Nephron (organoid): ENCODE results near the gene HERPUD1.
"Not testable (repeated sequence)": the region's sequence is repeated elsewhere in the genome, so short reads cannot be mapped to it uniquely, and the experiment has no call there.

Source experiments
- H3K27ac Mint-ChIP-seq, 3 experiments: 2 replicates each; pipeline ENCODE4 v1.8.0; 2020; ENCODE audit warnings: mixed read lengths in 3 of 3, mild to moderate bottlenecking in 2 of 3, moderate library complexity in 1 of 3
- H3K27me3 Mint-ChIP-seq: 2 replicates; pipeline ENCODE4 v1.8.0; 2021; ENCODE audit warnings: low read depth, mild to moderate bottlenecking, moderate library complexity, mixed read lengths
- H3K36me3 Mint-ChIP-seq: 2 replicates; pipeline ENCODE4 v1.8.0; 2020; ENCODE audit warnings: low read depth, mixed read lengths
- H3K4me1 Mint-ChIP-seq: 2 replicates; pipeline ENCODE4 v1.8.0; 2020; ENCODE audit warnings: mixed read lengths
- H3K4me3 Mint-ChIP-seq, 3 experiments: 2 replicates each; pipeline ENCODE4 v1.8.0; 2020; ENCODE audit warnings: mild to moderate bottlenecking in 3 of 3, mixed read lengths in 3 of 3, moderate library complexity in 2 of 3
- H3K9me3 Mint-ChIP-seq: 2 replicates; pipeline ENCODE4 v1.8.0; 2020; ENCODE audit warnings: mixed read lengths
- CTCF ChIP-seq, 3 experiments: fragments of 200-600 bp; sonication (generic); IDR thresholded peaks; one replicate each; pipeline ENCODE4 v1.5.0; 2021; ENCODE audit warnings: antibody characterized with exemption in 3 of 3; ENCODE audit not compliant: unreplicated experiment in 3 of 3

The HERPUD1 gene

DNA sequence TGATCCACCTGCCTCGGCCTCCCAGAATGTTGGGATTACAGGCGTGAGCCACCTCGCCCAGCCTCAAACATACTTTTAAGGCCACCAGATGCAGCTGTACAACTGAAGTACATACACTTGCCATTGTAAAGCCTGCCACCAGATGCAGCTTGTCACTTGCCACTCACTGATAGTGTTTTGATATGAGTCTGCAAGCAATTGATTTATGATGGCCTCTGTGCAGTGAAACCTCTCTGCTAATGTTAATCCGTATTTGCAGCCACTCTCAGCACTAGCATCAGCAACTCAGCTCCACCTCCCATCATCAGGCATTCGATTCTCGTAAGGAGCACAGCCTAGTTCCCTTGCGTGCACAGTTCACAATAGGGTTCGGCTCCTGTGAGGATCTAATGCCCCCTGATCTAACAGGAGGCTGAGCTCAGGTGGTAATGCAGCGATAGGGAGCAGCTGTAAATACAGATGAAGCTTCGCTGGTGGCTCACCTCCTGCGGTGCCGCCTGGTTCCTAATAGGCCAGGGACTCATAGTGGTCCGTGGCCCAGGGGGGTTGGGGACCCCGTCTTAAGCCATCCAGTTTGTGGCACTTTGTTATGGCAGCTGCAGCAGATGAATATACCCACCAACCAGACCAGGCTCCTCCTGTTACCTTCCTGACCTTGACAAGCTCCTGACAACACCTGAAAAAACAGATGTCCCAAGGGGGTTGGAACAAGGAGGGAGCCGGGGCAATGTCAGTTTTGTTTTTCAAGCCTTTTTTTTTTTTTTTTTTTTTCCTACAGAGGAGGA, 1.3 kb upstream of the HERPUD1 start:
- H3K4me3 Mint-ChIP-seq, result peak overlapping the region; percentile 85 to 99 (median 93)
- TF ChIP-seq CTCF (IDR thresholded peaks at IDR 0.05; ENCODE audit: unreplicated experiment in 3 of 3), result no peak
- peak overlapping the region; percentile 87 to 98 (median 96) for H3K27ac Mint-ChIP-seq
- peaks cover 9% of the 10 kb centered on the region for H3K36me3 Mint-ChIP-seq
- no peaks in the 10 kb centered on the region for H3K27me3 Mint-ChIP-seq
- H3K4me1 Mint-ChIP-seq, result peaks cover 32% of the 10 kb centered on the region
- no peaks in the 10 kb centered on the region for H3K9me3 Mint-ChIP-seq

- Mint-ChIP-seq H3K9me3 (no peaks in the 10 kb centered on the region), H3K4me1 (peaks cover 39% of the 10 kb centered on the region), H3K27me3 (no peaks in the 10 kb centered on the region), H3K4me3 (peak overlapping the region; percentile 93 to 99 (median 98)), H3K27ac (peak overlapping the region; percentile 87 to 98 (median 96)), H3K36me3 (peaks cover 13% of the 10 kb centered on the region)
- TF ChIP-seq CTCF (IDR thresholded peaks at IDR 0.05; ENCODE audit: unreplicated experiment in 3 of 3), result no peak
Measured at GRCh38 chr16:56931271-56931891, 561 bp upstream of the HERPUD1 start.

DNA sequence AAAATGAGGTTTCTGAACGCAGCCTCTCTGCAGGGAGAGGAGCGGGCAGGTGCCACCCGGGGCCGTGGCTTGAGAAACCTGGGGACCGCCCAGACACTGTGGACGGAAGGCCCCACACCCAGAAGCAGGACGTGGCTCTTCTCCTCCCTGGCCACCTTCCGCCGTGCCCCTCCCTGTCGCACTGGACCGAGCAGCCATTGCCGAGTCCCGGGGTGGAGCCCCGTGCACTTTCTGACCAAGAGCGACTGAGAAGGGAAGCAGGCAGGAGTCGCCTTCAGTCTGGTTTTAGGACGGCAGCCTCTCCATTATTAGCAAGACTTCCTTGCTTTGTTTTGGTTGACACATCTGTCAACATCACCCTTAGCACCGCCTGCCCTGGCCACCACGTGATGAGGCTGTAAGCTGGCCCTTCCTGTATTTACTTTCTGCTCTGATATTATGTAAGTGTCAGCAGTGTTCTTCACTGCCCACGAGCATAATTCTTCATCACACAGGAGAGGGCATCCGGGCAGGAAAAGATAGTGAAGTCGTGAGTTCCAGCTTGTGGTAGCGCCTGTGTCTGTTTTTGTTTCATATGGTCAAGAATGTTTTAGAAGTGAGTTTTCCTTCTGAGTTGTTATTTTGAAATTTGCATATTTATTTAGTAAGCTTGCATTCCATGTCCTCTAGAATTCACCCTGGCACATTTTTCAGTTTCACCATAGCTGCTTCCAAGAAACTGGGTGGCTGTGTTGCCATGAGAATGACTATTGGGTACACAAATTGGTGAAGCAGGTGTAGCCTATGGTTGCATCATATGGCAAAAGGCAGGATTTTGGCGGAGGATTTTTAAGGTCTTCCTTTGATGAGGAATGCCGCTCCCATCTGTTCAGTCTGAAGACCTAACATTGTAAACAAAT, 1.0 kb downstream of the HERPUD1 start:
- Mint-ChIP-seq H3K27ac (peak overlapping the region; percentile 87 to 98 (median 97)), H3K4me1 (peaks cover 51% of the 10 kb centered on the region), H3K36me3 (peaks cover 29% of the 10 kb centered on the region), H3K4me3 (peak overlapping the region; percentile 93 to 99 (median 98)), H3K27me3 (no peaks in the 10 kb centered on the region), H3K9me3 (no peaks in the 10 kb centered on the region)
- TF ChIP-seq CTCF (IDR thresholded peaks at IDR 0.05; ENCODE audit: unreplicated experiment in 3 of 3), result no peak

DNA sequence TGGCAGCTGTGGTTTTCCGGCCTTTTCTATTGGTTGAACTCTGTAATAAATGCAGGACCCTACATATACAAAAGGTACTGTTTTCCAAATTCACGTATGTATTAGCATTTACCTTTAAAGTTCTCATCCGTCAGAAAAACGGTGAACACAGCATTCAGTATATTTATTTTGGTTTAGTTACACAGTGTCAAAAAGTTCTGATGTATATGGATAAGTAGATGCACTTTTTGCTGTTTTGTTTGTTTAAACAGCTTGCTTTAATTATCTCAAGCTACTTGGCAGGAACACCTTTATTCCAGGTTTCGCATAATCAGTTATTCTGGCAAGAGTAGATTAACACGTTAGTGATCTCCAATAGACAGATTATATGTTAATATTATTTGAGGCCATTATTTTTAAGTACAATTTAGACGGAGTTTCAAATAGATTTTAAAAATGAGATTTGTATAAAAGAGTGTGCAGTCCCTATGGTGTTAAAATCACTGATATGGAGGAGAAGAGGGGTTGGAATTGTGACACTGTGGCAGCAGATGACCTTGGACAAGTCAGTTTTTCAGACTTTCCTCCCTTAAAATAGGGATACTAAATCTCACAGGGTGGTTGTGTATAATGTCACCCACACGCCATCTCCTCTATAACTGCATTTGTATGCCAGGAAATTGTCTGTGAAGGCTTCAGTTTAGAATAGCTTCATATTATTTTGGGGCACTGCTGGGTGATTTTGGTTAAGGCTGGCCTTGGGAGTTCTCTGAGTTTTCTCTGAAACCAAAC, 2.1 kb downstream of the HERPUD1 start:
- H3K4me1 Mint-ChIP-seq, result peaks cover 58% of the 10 kb centered on the region
- H3K36me3 Mint-ChIP-seq, result peaks cover 39% of the 10 kb centered on the region
- no peak for TF ChIP-seq CTCF (IDR thresholded peaks at IDR 0.05; ENCODE audit: unreplicated experiment in 3 of 3)
- H3K27me3 Mint-ChIP-seq, result no peaks in the 10 kb centered on the region
- no peaks in the 10 kb centered on the region for H3K9me3 Mint-ChIP-seq
- peak overlapping the region in 2 of 3 experiments; percentile 48 to 62 for H3K27ac Mint-ChIP-seq
- peak overlapping the region; percentile 93 to 99 (median 98) for H3K4me3 Mint-ChIP-seq

DNA sequence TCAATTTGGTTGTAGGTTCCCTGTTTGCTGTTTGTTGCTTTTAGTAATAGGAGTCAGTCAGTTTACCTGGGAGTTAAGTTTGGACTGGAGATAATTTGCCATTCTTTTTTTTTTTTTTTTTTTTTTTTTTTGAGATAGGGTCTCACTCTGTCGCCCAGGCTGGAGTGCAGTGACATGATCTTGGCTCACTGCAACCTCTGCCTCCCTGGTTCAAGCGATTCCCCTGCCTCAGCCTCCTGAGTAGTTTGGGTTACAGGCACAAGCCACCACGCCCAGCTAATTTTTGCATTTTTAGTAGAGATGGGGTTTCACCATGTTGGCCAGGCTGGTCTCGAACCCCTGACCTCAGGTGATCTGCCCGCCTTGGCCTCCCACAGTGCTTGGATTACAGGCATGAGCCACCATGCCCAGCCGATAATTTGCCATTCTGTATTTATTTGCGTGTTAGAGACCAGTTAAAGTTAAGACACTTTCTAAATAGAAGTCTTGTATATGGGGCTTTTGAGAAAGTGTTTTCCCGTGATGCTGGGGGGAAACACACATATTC, 2.7 kb downstream of the HERPUD1 start:
- Mint-ChIP-seq H3K4me1 (peaks cover 63% of the 10 kb centered on the region), H3K4me3 (peak overlapping the region; percentile 93 to 99 (median 98)), H3K27ac (peak overlapping the region in 2 of 3 experiments; percentile 56 to 71), H3K36me3 (peaks cover 45% of the 10 kb centered on the region)
- not testable (repeated sequence) for H3K27me3 Mint-ChIP-seq, H3K9me3 Mint-ChIP-seq
